Colon (tissue), 2 donors: Measurements from ENCODE around the gene SNRPD2.
"Not testable (repeated sequence)": the region's sequence is repeated elsewhere in the genome, so short reads cannot be mapped to it uniquely, and the experiment has no call there.

Experiments
- FAIRE-seq: peaks from 2 replicates; lab custom pipeline; 2012; peaks lifted over from hg19 to GRCh38; lab: Jason Lieb, UNC
- donor health status: control.
- donor health status: control.

The SNRPD2 gene

GRCh38 chr19:45701676-45702075 is 9.9 kb upstream of the SNRPD2 start:
- FAIRE-seq: no peak

- no peak for FAIRE-seq
These were observed 1.5 kb upstream of the SNRPD2 start for GRCh38 chr19:45693106-45693788.

- peak; percentile 97 for FAIRE-seq
These were observed 693 bp upstream of the SNRPD2 start, which contains the start of gene QPCTL for GRCh38 chr19:45692187-45693105. QPCTL (plus strand) TSS chr19:45692666; CDS start chr19:45692704, 38 bp downstream.

GRCh38 chr19:45687599-45687998 is 4.2 kb downstream of the SNRPD2 start:
- FAIRE-seq: no peak

GRCh38 chr19:45685045-45685444 is 6.7 kb downstream of the SNRPD2 start:
- not testable (repeated sequence) for FAIRE-seq

- FAIRE-seq: no peak
These were observed 8.8 kb downstream of the SNRPD2 start for GRCh38 chr19:45682908-45683307.

- FAIRE-seq: no peak
These were observed 9.6 kb downstream of the SNRPD2 start for GRCh38 chr19:45682117-45682516.

- FAIRE-seq: no peak
These were observed 10.2 kb downstream of the SNRPD2 start for GRCh38 chr19:45681391-45682015.

GRCh38 chr19:45677351-45678230 is 14.2 kb downstream of the SNRPD2 start:
- FAIRE-seq: no peak

GRCh38 chr19:45676851-45677263 is 14.9 kb downstream of the SNRPD2 start:
- no peak for FAIRE-seq

GRCh38 chr19:45674946-45675345 is 16.8 kb downstream of the SNRPD2 start:
- FAIRE-seq: no peak

GRCh38 chr19:45670670-45671453 is 20.9 kb downstream of the SNRPD2 start:
- FAIRE-seq: no peak

GRCh38 chr19:45668342-45668871 is 23.3 kb downstream of the SNRPD2 start:
- FAIRE-seq: no peak

GRCh38 chr19:45667620-45668341 is 24.0 kb downstream of the SNRPD2 start, which contains the start of gene GIPR:
GIPR (plus strand) TSS chr19:45668221; CDS start chr19:45669521, 1,300 bp downstream.
- no peak for FAIRE-seq

GRCh38 chr19:45664575-45664974 is 27.2 kb downstream of the SNRPD2 start:
- no peak for FAIRE-seq

- no peak for FAIRE-seq
These were observed 28.0 kb downstream of the SNRPD2 start for GRCh38 chr19:45663800-45664199.

- FAIRE-seq: no peak
These were observed 31.1 kb downstream of the SNRPD2 start for GRCh38 chr19:45660636-45661035.

- no peak for FAIRE-seq
These were observed 32.5 kb downstream of the SNRPD2 start for GRCh38 chr19:45659096-45659729.

- FAIRE-seq: no peak
These were observed 34.1 kb downstream of the SNRPD2 start for GRCh38 chr19:45657520-45658167.
